Omental fat pad (tissue), 4 donors: Measurements from ENCODE around the gene SERAC1. TPM values are rescaled to one million over a fixed set of nuclear protein-coding genes. Genes with fewer than 3 reads are reported as not detected.

Source experiments
- ATAC-seq: fragments of 150-250 bp; one replicate; pipeline ENCODE4 v1.9.1; 2016; ENCODE audit warnings: mild to moderate bottlenecking, moderate library complexity; ENCODE audit not compliant: low FRiP score
- DNase-seq: peaks from one replicate; pipeline ENCODE4 v3.0.0-alpha.2; 2019; ENCODE audit warnings: low spot score
- CTCF ChIP-seq, 3 donors: fragments of 450-650 bp; IDR thresholded peaks; one replicate each; pipeline ENCODE4 v1.5.1; 2016 to 2017; ENCODE audit warnings: antibody characterized with exemption in 3 of 3, mild to moderate bottlenecking in 3 of 3, moderate library complexity in 2 of 3
- total RNA-seq, 4 donors: library from RNA; depleted of rRNA; stranded (reverse); fragments of >200 nt; gene quantifications; one replicate each; pipeline ENCODE4 v1.1.0, GENCODE V29; 2016

The SERAC1 gene
- total RNA-seq, 4 donors from 2014 or later, result 5.8 to 8.8 (median 7.4) TPM

GRCh38 chr6:158086504-158087223 lies 81.4 kb downstream of the SERAC1 start:
- ATAC-seq (no peak), DNase-seq (no peak)

GRCh38 chr6:158086054-158086503 lies 82.0 kb downstream of the SERAC1 start:
- no peak for DNase-seq
- no peak for ATAC-seq
- no peak for TF ChIP-seq CTCF (IDR thresholded peaks at IDR 0.05)

More at GRCh38 chr6:158086504-158087223, 81.4 kb downstream of the SERAC1 start:
- no peak for TF ChIP-seq CTCF (IDR thresholded peaks at IDR 0.05)

- no peak for TF ChIP-seq CTCF (IDR thresholded peaks at IDR 0.05)
- no peak for ATAC-seq
- no peak for DNase-seq
Observed at GRCh38 chr6:158085261-158086053, 82.6 kb downstream of the SERAC1 start.

- TF ChIP-seq CTCF (IDR thresholded peaks at IDR 0.05), result no peak
- no peak for DNase-seq
- no peak for ATAC-seq
Observed at GRCh38 chr6:158083455-158084325, 84.4 kb downstream of the SERAC1 start.

GRCh38 chr6:158081657-158081935 lies 86.5 kb downstream of the SERAC1 start:
- TF ChIP-seq CTCF (IDR thresholded peaks at IDR 0.05), result no peak
- DNase-seq, result no peak
- no peak for ATAC-seq

GRCh38 chr6:158080849-158081656 lies 87.0 kb downstream of the SERAC1 start:
- DNase-seq (no peak), ATAC-seq (no peak)
- TF ChIP-seq CTCF (IDR thresholded peaks at IDR 0.05), result no peak
